ENCODE measurements around the gene KIF16B. TPM values are rescaled to one million over a fixed set of nuclear protein-coding genes. Genes with fewer than 3 reads are reported as not detected.

Gene KIF16B
- total RNA-seq, 2 experiments from 2014 or later, result 3.2 to 3.4 TPM

- ATAC-seq (no peak), DNase-seq (no peak)
- H3K36me3 Mint-ChIP-seq (ENCODE audit: low read depth), result no peaks in the 10 kb centered on the region
- no peak overlapping the region for H3K4me3 Mint-ChIP-seq
- CTCF ChIA-PET, result no interaction called here
- H3K9me3 Mint-ChIP-seq (ENCODE audit: insufficient read depth), result no peaks in the 10 kb centered on the region
- H3K4me1 Mint-ChIP-seq (ENCODE audit: low read depth), result no peaks in the 10 kb centered on the region
- POLR2A ChIA-PET, result no interaction called here
- H3K27ac Mint-ChIP-seq, result no peak overlapping the region
- H3K27me3 Mint-ChIP-seq (ENCODE audit: low read depth), result no peaks in the 10 kb centered on the region
Measured at GRCh38 chr20:16295534-16295933, 277.7 kb downstream of the KIF16B start.

- Mint-ChIP-seq H3K36me3 (ENCODE audit: low read depth) (no peaks in the 10 kb centered on the region), H3K4me3 (no peak overlapping the region), H3K4me1 (ENCODE audit: low read depth) (no peaks in the 10 kb centered on the region), H3K27me3 (ENCODE audit: low read depth) (no peaks in the 10 kb centered on the region), H3K9me3 (ENCODE audit: insufficient read depth) (no peaks in the 10 kb centered on the region), H3K27ac (no peak overlapping the region)
- DNase-seq (no peak), ATAC-seq (no peak)
- ChIA-PET CTCF (no interaction called here), POLR2A (no interaction called here)
Measured at GRCh38 chr20:16293590-16293989, 279.7 kb downstream of the KIF16B start.

DNA sequence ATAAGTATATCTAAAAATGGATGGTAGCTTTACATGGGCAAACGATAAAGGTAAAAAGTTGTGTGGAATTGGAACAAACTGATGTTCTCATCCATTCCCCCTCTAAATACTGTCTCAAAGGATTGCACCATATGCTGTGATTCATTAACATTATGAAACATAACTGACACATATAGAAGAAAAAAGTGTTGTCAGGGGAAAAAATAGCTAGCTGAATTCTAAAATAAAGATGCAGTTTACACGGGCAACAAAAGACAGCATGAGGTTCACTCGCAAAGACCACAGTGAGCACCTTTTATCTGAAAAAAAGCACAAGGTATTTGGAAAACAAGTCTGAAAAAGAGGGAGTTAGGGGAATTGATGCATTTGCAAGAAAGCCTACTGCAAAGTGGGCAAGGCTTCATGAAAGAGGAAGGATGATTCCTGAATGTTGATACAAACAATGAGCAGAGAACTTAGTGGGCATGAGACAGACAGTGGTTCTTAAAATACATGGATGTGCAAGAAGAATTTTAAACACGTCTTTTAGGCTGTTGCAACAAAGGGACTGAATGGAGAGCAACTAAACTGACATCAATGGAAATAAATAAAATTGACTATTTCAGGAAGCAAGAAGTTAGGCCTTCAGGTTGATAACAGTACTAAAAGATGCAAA lies 280.9 kb downstream of the KIF16B start:
- no peak for ATAC-seq
- no peaks in the 10 kb centered on the region for H3K27me3 Mint-ChIP-seq (ENCODE audit: low read depth)
- H3K4me1 Mint-ChIP-seq (ENCODE audit: low read depth), result no peaks in the 10 kb centered on the region
- H3K4me3 Mint-ChIP-seq, result no peak overlapping the region
- CTCF ChIA-PET, result no interaction called here
- H3K9me3 Mint-ChIP-seq (ENCODE audit: insufficient read depth), result no peaks in the 10 kb centered on the region
- POLR2A ChIA-PET, result no interaction called here
- H3K27ac Mint-ChIP-seq, result no peak overlapping the region
- H3K36me3 Mint-ChIP-seq (ENCODE audit: low read depth), result no peaks in the 10 kb centered on the region
- no peak for DNase-seq

DNA sequence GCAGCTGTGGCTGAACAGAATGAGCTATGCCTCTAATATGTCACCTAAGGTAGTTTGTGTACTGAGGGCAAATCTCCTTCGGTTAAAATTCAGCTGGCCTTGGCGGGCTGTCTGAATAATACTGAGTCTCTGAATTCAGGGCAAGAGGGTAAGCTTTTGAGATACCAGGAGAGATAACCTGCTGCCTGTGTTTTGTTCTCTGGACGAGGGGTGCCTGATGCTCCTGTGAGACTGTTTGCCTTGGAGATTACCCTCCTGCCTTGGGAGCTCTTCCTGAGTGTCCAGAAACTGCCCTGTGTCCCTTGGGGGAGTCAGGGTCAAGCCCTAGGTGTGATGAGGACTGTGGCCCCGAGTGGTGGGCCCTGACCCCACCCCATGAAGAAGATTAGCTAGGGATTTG lies 282.9 kb downstream of the KIF16B start:
- no peaks in the 10 kb centered on the region for H3K4me1 Mint-ChIP-seq (ENCODE audit: low read depth)

DNA sequence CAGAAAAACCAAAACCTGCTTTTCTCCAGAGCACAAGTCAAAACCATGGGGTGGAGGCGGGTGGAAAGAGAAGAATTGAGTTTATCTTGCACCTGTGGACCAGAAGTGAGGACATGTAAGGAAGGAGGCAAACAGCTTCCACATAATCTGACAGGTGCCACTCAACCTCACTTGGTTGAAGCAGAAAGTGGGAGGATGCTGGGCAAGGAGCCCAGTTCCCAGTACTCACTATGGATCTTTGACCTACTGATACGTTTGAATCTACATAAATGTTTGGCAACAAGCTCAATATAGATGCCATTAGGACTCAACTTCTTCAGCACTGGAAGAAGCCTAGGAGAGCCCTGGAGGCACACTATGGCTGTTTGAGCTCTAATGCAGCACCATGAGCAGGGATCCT lies 285.5 kb downstream of the KIF16B start:
- H3K27ac Mint-ChIP-seq, result no peak overlapping the region
- no peaks in the 10 kb centered on the region for H3K9me3 Mint-ChIP-seq (ENCODE audit: insufficient read depth)

More for the DNA sequence above, 282.9 kb downstream of the KIF16B start:
- Mint-ChIP-seq H3K27ac (no peak overlapping the region), H3K27me3 (ENCODE audit: low read depth) (no peaks in the 10 kb centered on the region), H3K36me3 (ENCODE audit: low read depth) (no peaks in the 10 kb centered on the region), H3K4me3 (no peak overlapping the region), H3K9me3 (ENCODE audit: insufficient read depth) (no peaks in the 10 kb centered on the region)
- no peak for ATAC-seq
- ChIA-PET POLR2A (no interaction called here), CTCF (no interaction called here)
- DNase-seq, result no peak

DNA sequence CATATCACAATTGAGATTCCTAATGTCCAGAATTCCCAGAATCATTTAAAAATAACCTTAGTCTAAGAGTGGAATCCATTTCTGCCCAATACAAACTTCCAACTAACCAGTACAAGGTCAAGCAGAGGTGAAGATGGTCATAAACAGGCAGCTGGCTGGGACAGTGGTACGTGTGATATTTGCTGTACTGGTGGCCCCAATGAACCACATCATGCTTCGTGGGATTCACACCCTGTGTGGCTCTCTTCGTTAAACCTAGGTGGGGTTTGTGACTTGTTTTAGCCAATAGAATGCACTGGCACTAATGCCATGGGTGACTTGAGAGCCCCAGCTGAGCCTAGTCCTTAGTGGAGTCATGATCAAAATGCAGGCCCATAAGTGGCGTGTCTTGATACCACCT lies 286.6 kb downstream of the KIF16B start:
- Mint-ChIP-seq H3K9me3 (ENCODE audit: insufficient read depth) (peaks cover 3% of the 10 kb centered on the region), H3K27me3 (ENCODE audit: low read depth) (no peaks in the 10 kb centered on the region), H3K36me3 (ENCODE audit: low read depth) (no peaks in the 10 kb centered on the region), H3K4me3 (no peak overlapping the region), H3K27ac (no peak overlapping the region), H3K4me1 (ENCODE audit: low read depth) (no peaks in the 10 kb centered on the region)
- CTCF ChIA-PET, result no interaction called here
- DNase-seq (no peak), ATAC-seq (no peak)
- POLR2A ChIA-PET, result no interaction called here

More for the DNA sequence above, 285.5 kb downstream of the KIF16B start:
- POLR2A ChIA-PET, result no interaction called here
- Mint-ChIP-seq H3K4me1 (ENCODE audit: low read depth) (no peaks in the 10 kb centered on the region), H3K4me3 (no peak overlapping the region), H3K27me3 (ENCODE audit: low read depth) (no peaks in the 10 kb centered on the region), H3K36me3 (ENCODE audit: low read depth) (no peaks in the 10 kb centered on the region)
- ATAC-seq (no peak), DNase-seq (no peak)
- CTCF ChIA-PET, result no interaction called here

DNA sequence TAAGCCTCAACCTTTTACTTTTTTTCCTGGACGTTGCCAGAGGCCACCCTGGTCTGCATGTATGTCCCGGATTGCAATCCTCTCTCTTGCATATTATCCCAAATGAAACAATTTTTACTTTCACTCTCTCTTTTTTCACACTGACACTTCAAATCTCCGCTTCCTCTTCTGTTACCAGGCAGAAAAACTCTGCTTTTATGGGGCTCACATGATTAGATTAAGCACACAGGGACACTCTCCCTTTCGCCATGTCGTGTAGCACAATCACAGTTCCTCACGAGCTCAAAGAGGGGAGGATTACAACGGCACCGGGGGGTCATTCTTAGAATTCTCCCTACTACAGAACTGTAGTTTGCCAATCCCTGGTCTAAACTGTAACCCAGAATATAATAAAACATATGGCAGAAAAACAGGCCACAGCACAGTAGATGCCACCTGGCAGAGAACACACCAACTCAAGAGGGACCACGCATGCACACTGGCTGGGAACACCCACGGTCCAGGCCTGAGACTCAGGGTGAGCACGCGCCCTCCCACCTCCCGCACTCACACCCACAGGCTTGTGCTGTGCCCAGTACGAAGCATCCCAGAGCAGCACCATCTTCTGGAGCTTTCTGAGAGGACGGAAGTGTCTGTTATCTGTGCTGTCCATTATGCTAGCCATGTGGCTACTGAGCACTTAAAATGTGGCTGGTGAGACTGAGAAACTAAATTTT lies 288.7 kb downstream of the KIF16B start:
- ATAC-seq, result no peak
- CTCF ChIA-PET, result no interaction called here

DNA sequence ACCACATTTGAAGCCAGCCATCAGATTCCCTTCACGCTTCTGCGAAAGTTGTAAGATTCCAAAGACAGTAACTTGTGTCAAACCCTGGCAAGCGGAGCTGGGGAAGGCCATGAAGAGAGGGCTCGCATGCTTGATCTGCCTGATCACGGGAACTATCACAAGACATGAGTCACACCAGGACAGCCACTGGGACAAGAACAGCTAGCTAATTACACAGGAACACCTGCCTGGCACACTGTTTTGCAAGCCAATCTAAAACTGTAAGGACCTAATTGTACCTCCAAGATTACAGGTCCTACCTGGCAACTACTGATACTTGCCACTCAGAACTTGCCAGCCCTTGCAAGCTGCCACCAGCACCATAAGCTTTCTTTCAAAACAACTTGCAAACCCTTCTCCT lies 289.3 kb downstream of the KIF16B start:
- ATAC-seq (no peak), DNase-seq (no peak)
- no peak overlapping the region for H3K4me3 Mint-ChIP-seq
- H3K9me3 Mint-ChIP-seq (ENCODE audit: insufficient read depth), result peaks cover 3% of the 10 kb centered on the region
- no peaks in the 10 kb centered on the region for H3K36me3 Mint-ChIP-seq (ENCODE audit: low read depth)
- H3K27me3 Mint-ChIP-seq (ENCODE audit: low read depth), result no peaks in the 10 kb centered on the region
- H3K4me1 Mint-ChIP-seq (ENCODE audit: low read depth), result no peaks in the 10 kb centered on the region
- CTCF ChIA-PET, result no interaction called here
- POLR2A ChIA-PET, result no interaction called here
- H3K27ac Mint-ChIP-seq, result no peak overlapping the region

More for the DNA sequence above, 288.7 kb downstream of the KIF16B start:
- Mint-ChIP-seq H3K4me3 (no peak overlapping the region), H3K27ac (no peak overlapping the region), H3K4me1 (ENCODE audit: low read depth) (no peaks in the 10 kb centered on the region), H3K27me3 (ENCODE audit: low read depth) (no peaks in the 10 kb centered on the region), H3K9me3 (ENCODE audit: insufficient read depth) (peaks cover 3% of the 10 kb centered on the region), H3K36me3 (ENCODE audit: low read depth) (no peaks in the 10 kb centered on the region)
- DNase-seq, result no peak
- POLR2A ChIA-PET, result no interaction called here

GRCh38 chr20:16283307-16283706 lies 289.9 kb downstream of the KIF16B start:
- no peak overlapping the region for H3K27ac Mint-ChIP-seq
- DNase-seq (no peak), ATAC-seq (no peak)
- ChIA-PET CTCF (no interaction called here), POLR2A (no interaction called here)
- no peak overlapping the region for H3K4me3 Mint-ChIP-seq
- H3K27me3 Mint-ChIP-seq (ENCODE audit: low read depth), result no peaks in the 10 kb centered on the region
- no peaks in the 10 kb centered on the region for H3K4me1 Mint-ChIP-seq (ENCODE audit: low read depth)
- no peaks in the 10 kb centered on the region for H3K36me3 Mint-ChIP-seq (ENCODE audit: low read depth)
- peaks cover 3% of the 10 kb centered on the region for H3K9me3 Mint-ChIP-seq (ENCODE audit: insufficient read depth)

DNA sequence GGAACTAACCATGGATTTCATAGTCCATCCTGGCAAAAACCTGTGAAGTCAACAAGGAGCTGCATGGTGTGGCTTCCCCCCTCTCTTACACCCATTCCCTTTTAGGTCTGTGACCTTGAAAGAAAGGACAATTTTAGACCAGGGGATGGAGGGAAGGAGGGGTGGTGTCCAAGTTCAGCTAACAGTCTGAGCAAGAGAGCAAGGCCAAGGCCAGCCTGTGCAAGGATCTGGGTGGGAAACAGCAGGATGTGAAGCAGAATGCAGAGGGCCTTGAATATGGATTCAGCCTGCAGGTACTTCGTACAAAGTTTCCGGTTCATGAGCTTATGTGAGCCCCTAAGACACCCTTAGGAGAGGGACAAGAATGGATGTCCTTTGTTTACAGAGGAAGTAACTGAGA lies 293.0 kb downstream of the KIF16B start:
- Mint-ChIP-seq H3K4me1 (ENCODE audit: low read depth) (no peaks in the 10 kb centered on the region), H3K4me3 (no peak overlapping the region), H3K27me3 (ENCODE audit: low read depth) (no peaks in the 10 kb centered on the region), H3K9me3 (ENCODE audit: insufficient read depth) (peaks cover 3% of the 10 kb centered on the region), H3K36me3 (ENCODE audit: low read depth) (no peaks in the 10 kb centered on the region), H3K27ac (no peak overlapping the region)
- no peak for DNase-seq
- ChIA-PET POLR2A (no interaction called here), CTCF (no interaction called here)
- no peak for ATAC-seq

GRCh38 chr20:16279320-16279719 lies 293.9 kb downstream of the KIF16B start:
- ChIA-PET POLR2A (no interaction called here), CTCF (no interaction called here)
- no peaks in the 10 kb centered on the region for H3K36me3 Mint-ChIP-seq (ENCODE audit: low read depth)
- no peaks in the 10 kb centered on the region for H3K27me3 Mint-ChIP-seq (ENCODE audit: low read depth)
- DNase-seq (no peak), ATAC-seq (no peak)
- H3K27ac Mint-ChIP-seq, result no peak overlapping the region
- H3K9me3 Mint-ChIP-seq (ENCODE audit: insufficient read depth), result peaks cover 3% of the 10 kb centered on the region
- no peaks in the 10 kb centered on the region for H3K4me1 Mint-ChIP-seq (ENCODE audit: low read depth)
- H3K4me3 Mint-ChIP-seq, result no peak overlapping the region

- H3K4me1 Mint-ChIP-seq (ENCODE audit: low read depth), result no peaks in the 10 kb centered on the region
- H3K9me3 Mint-ChIP-seq (ENCODE audit: insufficient read depth), result no peaks in the 10 kb centered on the region
- ChIA-PET CTCF (no interaction called here), POLR2A (no interaction called here)
- ATAC-seq, result no peak
- H3K36me3 Mint-ChIP-seq (ENCODE audit: low read depth), result no peaks in the 10 kb centered on the region
- DNase-seq, result no peak
- H3K4me3 Mint-ChIP-seq, result no peak overlapping the region
- H3K27ac Mint-ChIP-seq, result no peak overlapping the region
- no peaks in the 10 kb centered on the region for H3K27me3 Mint-ChIP-seq (ENCODE audit: low read depth)
Measured at GRCh38 chr20:16273812-16274555, 299.3 kb downstream of the KIF16B start.

Measured in activated CD8-positive, alpha-beta T cell treated with anti-CD3 and anti-CD28 coated beads, Interleukin-2, amount 10 ng/mL, durations not matched to agents 7 days and 5 days (primary cell).